GM12878 (cell line): Measurements from ENCODE around the gene AIF1. TPM values are rescaled to one million over a fixed set of nuclear protein-coding genes. Genes with fewer than 3 reads are reported as not detected.
A peak's percentile ranks its signal among the peaks of the same experiment; 100 is the strongest.

Source experiments
- ATAC-seq: fragments of 200-7000 bp; cut with Tn5 transposase; 3 replicates; pipeline ENCODE4 v1.9.1; 2020; ENCODE audit warnings: mild to moderate bottlenecking, moderate library complexity
- BruUV-seq: library from RNA; stranded (reverse); fragments of 400-500 nt; replicated peaks from 2 replicates; lab custom pipeline; 2021; lab: Mats Ljungman, UMichigan
- CTCF ChIA-PET: fragments of 300-600 bp; sonication (Branson Sonifier 250); formaldehyde crosslinking; extraction: SDS; loops from one replicate; lab custom pipeline; 2021; ENCODE audit warnings: inconsistent platforms; lab: Yijun Ruan, JAX
- POLR2A ChIA-PET: fragments of 350-600 bp; formaldehyde crosslinking; extraction: SDS; loops from one replicate; lab custom pipeline; 2021; ENCODE audit warnings: inconsistent platforms; lab: Charles Lee
- RAD21 ChIA-PET: fragments of 300-600 bp; sonication (Branson Sonifier 250); formaldehyde crosslinking; loops from one replicate; lab custom pipeline; 2023; ENCODE audit warnings: antibody characterized with exemption; ENCODE audit not compliant: unreplicated experiment; lab: Charles Lee
- SMC1A ChIA-PET: fragments of 300-600 bp; sonication (Branson Sonifier 250); formaldehyde crosslinking; loops from one replicate; lab custom pipeline; 2023; ENCODE audit not compliant: unreplicated experiment, uncharacterized antibody; lab: Charles Lee
- DNase-seq: peaks from one replicate; pipeline ENCODE4 v3.0.0-alpha.2; 2011; ENCODE audit warnings: low read depth, low spot score
- FAIRE-seq: peaks from 3 replicates; lab custom pipeline; 2011; peaks lifted over from hg19 to GRCh38; lab: Jason Lieb, UNC
- H2AFZ ChIP-seq: 2 replicates; pipeline ENCODE4 v1.6.0; 2011; ENCODE audit warnings: low read depth, low read length, control low read depth; ENCODE audit not compliant: control insufficient read depth
- H3K27ac ChIP-seq: 2 replicates; pipeline ENCODE4 v1.5.1; 2011; ENCODE audit warnings: control low read depth; ENCODE audit not compliant: control insufficient read depth, insufficient read depth
- H3K27me3 ChIP-seq, 2 experiments: replicated peaks in 1 of 2; 2 replicates each; pipeline versions ENCODE4 v1.6.0 to v1.6.1; 2011; ENCODE audit warnings: low read length in 1 of 2; ENCODE audit not compliant: control insufficient read depth in 2 of 2, insufficient read depth in 2 of 2
- H3K36me3 ChIP-seq, 2 experiments: 2 replicates each; pipeline ENCODE4 v1.5.1; 2011; ENCODE audit warnings: low read length in 1 of 2; ENCODE audit not compliant: control insufficient read depth in 2 of 2, insufficient read depth in 2 of 2
- H3K4me1 ChIP-seq: 2 replicates; pipeline ENCODE4 v1.6.1; 2011; ENCODE audit warnings: mild to moderate bottlenecking, low read length, moderate library complexity, mixed read lengths; ENCODE audit not compliant: control insufficient read depth, insufficient read depth
- H3K4me2 ChIP-seq: 2 replicates; pipeline ENCODE4 v1.6.0; 2011; ENCODE audit warnings: control low read depth; ENCODE audit not compliant: control insufficient read depth, insufficient read depth
- H3K4me3 ChIP-seq: fragments of 200-600 bp; sonication (generic); 2 replicates; pipeline ENCODE4 v1.5.1; 2016
- H3K79me2 ChIP-seq: 2 replicates; pipeline ENCODE4 v1.6.0; 2011; ENCODE audit warnings: low read length; ENCODE audit not compliant: control insufficient read depth, insufficient read depth
- H3K9ac ChIP-seq: 2 replicates; pipeline ENCODE4 v1.8.0; 2011; ENCODE audit warnings: low read length, control low read depth, mixed read lengths; ENCODE audit not compliant: control insufficient read depth, insufficient read depth
- H3K9me3 ChIP-seq: replicated peaks from 3 replicates; pipeline ENCODE4 v1.5.1; 2011; ENCODE audit warnings: mild to moderate bottlenecking, low read length; ENCODE audit not compliant: control insufficient read depth, insufficient read depth
- H4K20me1 ChIP-seq: 2 replicates; pipeline ENCODE4 v1.6.0; 2011; ENCODE audit not compliant: control insufficient read depth, insufficient read depth
- ATF7 ChIP-seq: fragments of 450-650 bp; IDR thresholded peaks from 2 replicates; pipeline ENCODE4 v1.6.1; 2016; ENCODE audit warnings: low read depth, mild to moderate bottlenecking
- CBFB ChIP-seq: IDR thresholded peaks from 2 replicates; pipeline ENCODE4 v1.6.1; 2016; ENCODE audit warnings: antibody characterized with exemption, low read depth
- CREB1 ChIP-seq: IDR thresholded peaks from 2 replicates; pipeline ENCODE4 v1.6.1; 2012; ENCODE audit warnings: low read depth, mild to moderate bottlenecking, inconsistent platforms
- FOXM1 ChIP-seq: IDR thresholded peaks from 2 replicates; pipeline ENCODE4 v1.6.1; 2012; ENCODE audit warnings: low read depth, mild to moderate bottlenecking, inconsistent platforms, low read length, moderate library complexity
- MEF2B ChIP-seq: fragments of 450-650 bp; IDR thresholded peaks from 2 replicates; pipeline ENCODE4 v1.6.1; 2018; ENCODE audit warnings: mild to moderate bottlenecking, moderate library complexity; ENCODE audit not compliant: partially characterized antibody, poor library complexity, severe bottlenecking
- MYC ChIP-seq: IDR thresholded peaks from 2 replicates; pipeline ENCODE4 v1.6.1; 2011; ENCODE audit warnings: mild to moderate bottlenecking, low read length, moderate library complexity, inconsistent platforms; ENCODE audit not compliant: insufficient read depth, insufficient replicate concordance, insufficient read length, severe bottlenecking
- NR2C2 ChIP-seq: IDR thresholded peaks from 2 replicates; pipeline ENCODE4 v1.6.1; 2011; ENCODE audit warnings: borderline replicate concordance, low read depth; ENCODE audit not compliant: control insufficient read depth, insufficient read length
- SIX5 ChIP-seq: IDR thresholded peaks from 2 replicates; pipeline ENCODE4 v1.6.1; 2011; ENCODE audit warnings: mild to moderate bottlenecking, low read depth, low read length, moderate library complexity; ENCODE audit not compliant: severe bottlenecking
- ZNF274 ChIP-seq: IDR thresholded peaks from one replicate; pipeline ENCODE4 v1.8.0; 2011; ENCODE audit not compliant: insufficient read length, insufficient read depth
- WGBS: methylation state at CpG from one replicate; pipeline ENCODE4 v1.1.6; 2016; ENCODE audit warnings: low lambda C conversion rate; ENCODE audit not compliant: insufficient replicate concordance, insufficient coverage; ENCODE audit errors: missing lambda C conversion rate; 5-methylcytosine and 5-hydroxymethylcytosine counted together
- in situ Hi-C: fragments of 300-500 bp; cut with MboI; formaldehyde crosslinking; loops from 9 replicates; pipeline ENCODE4 v1.14.3; 2018; ENCODE audit warnings: mixed read lengths
- intact Hi-C: fragments of 100-400 bp; cut with micrococcal nuclease; formaldehyde crosslinking; loops from one replicate; pipeline ENCODE4 v1.14.2; 2022; ENCODE audit not compliant: unreplicated experiment
- polyA plus RNA-seq, 11 experiments: library from polyadenylated mRNA; depleted of rRNA in 4 of 11; unstranded in 6 of 11; stranded (reverse) in 5 of 11; fragments of >200 nt; fragmentation: Nextera tagmentation in 4 of 11; fragmentation: Illumina TruSeq in 1 of 11; extraction: Ambion mirVana in 4 of 11; extraction: Trizol in 1 of 11; gene quantifications; 1 replicate in 1 of 11; 2 replicates in 10 of 11; pipeline versions ENCODE4 v1.2.1 to v1.2.3, GENCODE V29; 2011 to 2016; ENCODE audit warnings: inconsistent platforms in 2 of 11, missing spikeins in 2 of 11, low read depth in 1 of 11
- total RNA-seq, 4 experiments: library from RNA; depleted of rRNA in 3 of 4; stranded (reverse); fragments of >200 nt in 3 of 4; fragmentation: Illumina TruSeq in 1 of 4; extraction: Trizol in 1 of 4; gene quantifications; 2 replicates each; pipeline versions ENCODE4 v1.2.1 to v1.2.3, GENCODE V29; 2013 to 2021
- TF ChIP-seq, protein P1 (sequence below): fragments of 450-650 bp; formaldehyde crosslinking; IDR thresholded peaks from 2 replicates; pipeline ENCODE4 v1.4.0; 2022; ENCODE audit warnings: mild to moderate bottlenecking, moderate library complexity

AIF1 gene
- total and polyA plus RNA-seq, 10 of the 15 experiments (the other 5 are each of a cell fraction or from before 2014, with no cell fraction given), result 1.9 to 256 (median 134) TPM

DNA sequence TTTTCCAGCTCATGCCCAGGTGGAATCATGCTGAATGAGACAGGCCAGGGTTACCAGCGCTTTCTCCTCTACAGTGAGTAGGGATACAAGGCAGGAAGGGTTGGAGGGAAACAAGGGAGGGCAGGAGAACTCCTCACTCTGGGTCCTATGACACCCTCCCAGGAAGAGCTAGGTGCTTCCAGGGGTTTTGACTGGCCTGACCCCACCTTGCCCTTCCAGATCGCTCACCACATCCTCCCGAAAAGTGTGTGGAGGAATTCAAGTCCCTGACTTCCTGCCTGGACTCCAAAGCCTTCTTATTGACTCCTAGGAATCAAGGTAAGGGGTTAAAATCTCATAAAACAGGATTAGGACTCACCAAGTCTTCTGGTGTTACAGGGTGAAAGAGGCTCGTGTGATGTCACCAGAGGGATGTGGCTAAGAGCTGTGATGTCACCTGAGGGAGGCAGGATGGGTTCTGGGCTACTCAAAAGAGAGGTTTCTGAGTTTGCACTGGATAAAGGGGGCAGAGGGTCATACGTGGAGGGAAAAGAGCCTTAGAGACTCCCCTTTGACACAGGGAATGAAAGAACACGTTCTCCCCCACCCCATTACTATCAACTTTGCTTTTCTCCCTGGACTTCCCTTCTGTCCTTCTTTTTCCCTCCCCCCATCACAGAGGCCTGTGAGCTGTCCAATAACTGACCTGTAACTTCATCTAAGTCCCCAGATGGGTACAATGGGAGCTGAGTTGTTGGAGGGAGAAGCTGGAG is 42.5 kb downstream of the AIF1 start:
- 0 out of 2 replicates have a peak overlapping the region, but pooled peaks have one; percentile 79 for H3K4me3 ChIP-seq
- no peak for TF ChIP-seq ZNF274
- 0 out of 2 replicates have a peak, but pooled peaks have one; percentile 8 for TF ChIP-seq ATF7
- TF ChIP-seq CREB1, result peak; percentile 30; the same call in 1 of the 2 replicates
- no peak for TF ChIP-seq NR2C2
- TF ChIP-seq FOXM1, result no peak
- TF ChIP-seq, protein P1, sequence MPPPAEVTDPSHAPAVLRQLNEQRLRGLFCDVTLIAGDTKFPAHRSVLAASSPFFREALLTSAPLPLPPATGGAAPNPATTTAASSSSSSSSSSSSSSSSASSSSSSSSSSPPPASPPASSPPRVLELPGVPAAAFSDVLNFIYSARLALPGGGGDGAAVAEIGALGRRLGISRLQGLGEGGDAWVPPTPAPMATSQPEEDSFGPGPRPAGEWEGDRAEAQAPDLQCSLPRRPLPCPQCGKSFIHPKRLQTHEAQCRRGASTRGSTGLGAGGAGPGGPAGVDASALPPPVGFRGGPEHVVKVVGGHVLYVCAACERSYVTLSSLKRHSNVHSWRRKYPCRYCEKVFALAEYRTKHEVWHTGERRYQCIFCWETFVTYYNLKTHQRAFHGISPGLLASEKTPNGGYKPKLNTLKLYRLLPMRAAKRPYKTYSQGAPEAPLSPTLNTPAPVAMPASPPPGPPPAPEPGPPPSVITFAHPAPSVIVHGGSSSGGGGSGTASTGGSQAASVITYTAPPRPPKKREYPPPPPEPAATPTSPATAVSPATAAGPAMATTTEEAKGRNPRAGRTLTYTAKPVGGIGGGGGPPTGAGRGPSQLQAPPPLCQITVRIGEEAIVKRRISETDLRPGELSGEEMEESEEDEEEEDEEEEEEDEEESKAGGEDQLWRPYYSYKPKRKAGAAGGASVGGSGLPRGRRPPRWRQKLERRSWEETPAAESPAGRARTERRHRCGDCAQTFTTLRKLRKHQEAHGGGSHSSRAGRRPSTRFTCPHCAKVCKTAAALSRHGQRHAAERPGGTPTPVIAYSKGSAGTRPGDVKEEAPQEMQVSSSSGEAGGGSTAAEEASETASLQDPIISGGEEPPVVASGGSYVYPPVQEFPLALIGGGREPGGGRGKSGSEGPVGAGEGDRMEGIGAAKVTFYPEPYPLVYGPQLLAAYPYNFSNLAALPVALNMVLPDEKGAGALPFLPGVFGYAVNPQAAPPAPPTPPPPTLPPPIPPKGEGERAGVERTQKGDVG (CRISPR knock-in tag), result no peak
- no peak for TF ChIP-seq MYC
- TF ChIP-seq CBFB, result no peak
- no peak for TF ChIP-seq SIX5
- no peak for TF ChIP-seq MEF2B
- TF ChIP-seq, all 136 proteins: peak for 2
- H3K79me2 ChIP-seq, result peaks cover 44% of the 10 kb centered on the region
- ChIA-PET POLR2A (interaction anchor here (1.0 to 1.4 kb wide), 2 partner anchors 9 to 81 kb away, joined by 3 to 4 read pairs; no protein-coding TSS in a partner anchor), SMC1A (interaction anchor here (1.0 kb wide), 1 partner anchor 160 kb away, joined by 3 read pairs; no protein-coding TSS in a partner anchor), CTCF (interaction anchor here (0.7 to 1.8 kb wide), 2 partner anchors 106 to 225 kb away, joined by 3 to 5 read pairs; no protein-coding TSS in a partner anchor), RAD21 (no interaction called here)
- peaks cover 32% of the 10 kb centered on the region for H3K4me1 ChIP-seq
- H4K20me1 ChIP-seq, result no peaks in the 10 kb centered on the region
- WGBS, result 58% methylated on average over 6 of the region's 6 CpGs
- intact Hi-C loops (no loop called here), in situ Hi-C loops (no loop called here)
- no peak overlapping the region for H3K27ac ChIP-seq
- peaks cover 0 to 5% of the 10 kb centered on the region in 2 experiments; a peak in 3 of 4 replicates for H3K36me3 ChIP-seq
- ATAC-seq, result no peak
- BruUV-seq, result no TSS peak
- H3K9me3 ChIP-seq, result no peaks in the 10 kb centered on the region; the same call in 2 of the 3 replicates
- H3K27me3 ChIP-seq, result no peaks in the 10 kb centered on the region
- no peak overlapping the region; the same call in 1 of the 2 replicates for H3K9ac ChIP-seq
- H2AFZ ChIP-seq, result no peak overlapping the region
- H3K4me2 ChIP-seq, result peak overlapping the region; percentile 99
- no peak for DNase-seq
- FAIRE-seq, result no peak
